Testis (tissue), 3 donors: Measurements from ENCODE around the gene JAKMIP3. TPM values are rescaled to one million over a fixed set of nuclear protein-coding genes. Genes with fewer than 3 reads are reported as not detected.

Experiments used
- DNase-seq: peaks from one replicate; pipeline ENCODE4 v3.0.0-alpha.2; 2019
- H3K27ac ChIP-seq, 2 donors: fragments of 200-600 bp; sonication (generic); one replicate each; pipeline ENCODE4 v1.5.1; 2019
- H3K27me3 ChIP-seq: fragments of 200-600 bp; sonication (generic); one replicate; pipeline ENCODE4 v1.5.1; 2019
- H3K36me3 ChIP-seq: fragments of 200-600 bp; sonication (generic); one replicate; pipeline ENCODE4 v1.5.1; 2017; ENCODE audit warnings: low read depth; ENCODE audit errors: missing control alignments
- H3K4me1 ChIP-seq: fragments of 200-600 bp; sonication (generic); one replicate; pipeline ENCODE4 v1.5.1; 2019
- H3K4me3 ChIP-seq, 2 donors: fragments of 200-600 bp; sonication (generic); one replicate each; pipeline ENCODE4 v1.5.1; 2017 to 2019
- H3K9me3 ChIP-seq: fragments of 200-600 bp; sonication (generic); one replicate; pipeline ENCODE4 v1.5.1; 2017
- CTCF ChIP-seq, 3 experiments: fragments of 450-650 bp in 2 of 3; fragments of 200-600 bp in 1 of 3; sonication (generic) in 1 of 3; IDR thresholded peaks; one replicate each; pipeline ENCODE4 v1.5.1; 2016 to 2019; ENCODE audit warnings: antibody characterized with exemption in 3 of 3, mild to moderate bottlenecking in 2 of 3, moderate library complexity in 1 of 3
- POLR2A ChIP-seq: fragments of 450-650 bp; IDR thresholded peaks from one replicate; pipeline ENCODE4 v1.6.1; 2017; ENCODE audit warnings: antibody characterized with exemption, mild to moderate bottlenecking, moderate library complexity
- WGBS, 2 donors: methylation state at CpG; one replicate each; pipeline ENCODE4 v1.1.5; 2018; 5-methylcytosine and 5-hydroxymethylcytosine counted together
- intact Hi-C: fragments of 100-400 bp; cut with DNase I; formaldehyde crosslinking; loops from one replicate; pipeline ENCODE4 v1.15.1; 2023; ENCODE audit warnings: low total_unique reads
- polyA plus RNA-seq: library from polyadenylated mRNA; stranded (reverse); fragments of 350-450 nt; fragmentation: Illumina TruSeq; extraction: RNeasy Lipid Tissue Mini Kit (QIAGEN cat#74804); gene quantifications from one replicate; pipeline ENCODE4 v1.2.3, GENCODE V29; 2014; ENCODE audit warnings: low read depth, low replicate concordance; ENCODE audit not compliant: insufficient read depth
- total RNA-seq, 2 donors: library from RNA; depleted of rRNA; stranded (reverse); fragments of >200 nt; gene quantifications; one replicate each; pipeline ENCODE4 v1.2.3, GENCODE V29; 2016

The JAKMIP3 gene
- total and polyA plus RNA-seq, 3 donors from 2014 or later: 1.3 to 4.6 (median 3.3) TPM

- intact Hi-C loops: no loop called here
- no peak for TF ChIP-seq POLR2A
- no peak for TF ChIP-seq CTCF (IDR thresholded peaks at IDR 0.05)
- H3K27ac ChIP-seq: peak overlapping the region; percentile 77 to 83
- H3K9me3 ChIP-seq: no peaks in the 10 kb centered on the region
- peaks cover 8% of the 10 kb centered on the region for H3K4me1 ChIP-seq
- 82 to 85% methylated on average over 18 to 24 of the region's 24 CpGs for WGBS, 2 donors
- DNase-seq: no peak
- H3K4me3 ChIP-seq: peak overlapping the region; percentile 40 to 61
- H3K36me3 ChIP-seq: no peaks in the 10 kb centered on the region
- no peaks in the 10 kb centered on the region for H3K27me3 ChIP-seq
These were observed 842 bp upstream of the JAKMIP3 start for GRCh38 chr10:132064771-132065437.

- WGBS, 2 donors: 16 to 22% methylated on average over 14 to 15 of the region's 15 CpGs
- Histone ChIP-seq H3K4me1 (peaks cover 8% of the 10 kb centered on the region), H3K27ac (peak overlapping the region; percentile 77 to 83), H3K27me3 (no peaks in the 10 kb centered on the region), H3K4me3 (peak overlapping the region; percentile 40 to 61), H3K36me3 (no peaks in the 10 kb centered on the region), H3K9me3 (no peaks in the 10 kb centered on the region)
- no peak for TF ChIP-seq CTCF (IDR thresholded peaks at IDR 0.05)
- no peak for TF ChIP-seq POLR2A
- no peak for DNase-seq
- intact Hi-C loops: no loop called here
These were observed 440 bp downstream of the JAKMIP3 start for GRCh38 chr10:132066186-132066585.

GRCh38 chr10:132066812-132067211 is 1.1 kb downstream of the JAKMIP3 start:
- no peak overlapping the region for H3K4me3 ChIP-seq
- no peaks in the 10 kb centered on the region for H3K36me3 ChIP-seq

GRCh38 chr10:132068431-132069121 is 2.8 kb downstream of the JAKMIP3 start:
- Histone ChIP-seq H3K36me3 (no peaks in the 10 kb centered on the region), H3K27me3 (no peaks in the 10 kb centered on the region), H3K4me1 (peaks cover 8% of the 10 kb centered on the region), H3K9me3 (no peaks in the 10 kb centered on the region), H3K27ac (no peak overlapping the region), H3K4me3 (no peak overlapping the region)
- intact Hi-C loops: no loop called here
- WGBS, 2 donors: 93 to 95% methylated on average over 12 to 13 of the region's 13 CpGs
- TF ChIP-seq POLR2A (no peak), CTCF (IDR thresholded peaks at IDR 0.05) (no peak)
- no peak for DNase-seq

More at GRCh38 chr10:132066812-132067211, 1.1 kb downstream of the JAKMIP3 start:
- DNase-seq: no peak
- TF ChIP-seq CTCF (IDR thresholded peaks at IDR 0.05): no peak
- TF ChIP-seq POLR2A: no peak
- Histone ChIP-seq H3K27ac (no peak overlapping the region), H3K4me1 (peaks cover 8% of the 10 kb centered on the region), H3K9me3 (no peaks in the 10 kb centered on the region), H3K27me3 (no peaks in the 10 kb centered on the region)
- 70 to 79% methylated on average over 13 of the region's 13 CpGs for WGBS, 2 donors
- intact Hi-C loops: no loop called here
